Measurements from ENCODE around the gene ERCC1. TPM values are rescaled to one million over a fixed set of nuclear protein-coding genes. Genes with fewer than 3 reads are reported as not detected.

ERCC1 gene
- polyA plus RNA-seq (2012; ENCODE audit: low read depth, missing spikeins) = 37.4 TPM

- TF ChIP-seq POLR2AphosphoS5 (IDR thresholded peaks at IDR 0.05; ENCODE audit: low read depth, low read length) (peak; percentile 77), POLR2A (IDR thresholded peaks at IDR 0.05; ENCODE audit: low read depth, low read length) (peak; percentile 57), TAF1 (IDR thresholded peaks at IDR 0.05; ENCODE audit: low read depth, low read length) (peak; percentile 70), SPI1 (IDR thresholded peaks at IDR 0.05; ENCODE audit: low read depth, low read length) (no peak), POU2F2 (IDR thresholded peaks at IDR 0.05; ENCODE audit: low read depth, low read length) (no peak; the same call in 1 of the 2 replicates), PAX5 (IDR thresholded peaks at IDR 0.05; ENCODE audit: insufficient read depth, low read length, severe bottlenecking) (no peak)
- DNase-seq (ENCODE audit: insufficient read length, low spot score) = peak; percentile 91
- peak; percentile 97 for FAIRE-seq
Measured at GRCh38 chr19:45423589-45424190, at the start of gene ERCC1. ERCC1 (minus strand) TSS chr19:45423917; CDS start chr19:45423374, 543 bp downstream.

DNA sequence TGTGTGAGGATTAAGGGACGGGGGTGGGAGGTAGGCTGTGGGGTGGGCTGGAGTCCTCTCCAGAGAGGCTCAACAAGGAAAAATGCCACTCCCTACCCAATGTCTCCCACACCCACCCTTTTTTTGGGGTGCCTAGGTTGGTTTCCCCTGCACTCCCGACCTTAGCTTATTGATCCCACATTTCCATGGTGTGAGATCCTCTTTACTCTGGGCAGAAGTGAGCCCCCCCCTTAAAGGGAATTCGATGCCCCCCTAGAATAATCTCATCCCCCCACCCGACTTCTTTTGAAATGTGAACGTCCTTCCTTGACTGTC is 49.6 kb upstream of the ERCC1 start:
- DNase-seq (ENCODE audit: insufficient read length, low spot score) = no peak
- TF ChIP-seq POLR2AphosphoS5 (IDR thresholded peaks at IDR 0.05; ENCODE audit: low read depth, low read length) = no peak
- no peak for FAIRE-seq

DNA sequence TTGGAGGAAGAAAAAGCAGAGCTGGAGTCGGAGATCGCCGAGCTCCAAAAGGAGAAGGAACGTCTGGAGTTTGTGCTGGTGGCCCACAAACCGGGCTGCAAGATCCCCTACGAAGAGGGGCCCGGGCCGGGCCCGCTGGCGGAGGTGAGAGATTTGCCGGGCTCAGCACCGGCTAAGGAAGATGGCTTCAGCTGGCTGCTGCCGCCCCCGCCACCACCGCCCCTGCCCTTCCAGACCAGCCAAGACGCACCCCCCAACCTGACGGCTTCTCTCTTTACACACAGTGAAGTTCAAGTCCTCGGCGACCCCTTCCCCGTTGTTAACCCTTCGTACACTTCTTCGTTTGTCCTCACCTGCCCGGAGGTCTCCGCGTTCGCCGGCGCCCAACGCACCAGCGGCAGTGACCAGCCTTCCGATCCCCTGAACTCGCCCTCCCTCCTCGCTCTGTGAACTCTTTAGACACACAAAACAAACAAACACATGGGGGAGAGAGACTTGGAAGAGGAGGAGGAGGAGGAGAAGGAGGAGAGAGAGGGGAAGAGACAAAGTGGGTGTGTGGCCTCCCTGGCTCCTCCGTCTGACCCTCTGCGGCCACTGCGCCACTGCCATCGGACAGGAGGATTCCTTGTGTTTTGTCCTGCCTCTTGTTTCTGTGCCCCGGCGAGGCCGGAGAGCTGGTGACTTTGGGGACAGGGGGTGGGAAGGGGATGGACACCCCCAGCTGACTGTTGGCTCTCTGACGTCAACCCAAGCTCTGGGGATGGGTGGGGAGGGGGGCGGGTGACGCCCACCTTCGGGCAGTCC is 49.0 kb upstream of the ERCC1 start:
- FAIRE-seq = no peak
- TF ChIP-seq POU2F2 (IDR thresholded peaks at IDR 0.05; ENCODE audit: low read depth, low read length) = no peak
- DNase-seq (ENCODE audit: insufficient read length, low spot score) = no peak

- TF ChIP-seq POLR2AphosphoS5 (IDR thresholded peaks at IDR 0.05; ENCODE audit: low read depth, low read length) = no peak
- no peak for TF ChIP-seq TAF1 (IDR thresholded peaks at IDR 0.05; ENCODE audit: low read depth, low read length)
- no peak for TF ChIP-seq POU2F2 (IDR thresholded peaks at IDR 0.05; ENCODE audit: low read depth, low read length)
- no peak for TF ChIP-seq SPI1 (IDR thresholded peaks at IDR 0.05; ENCODE audit: low read depth, low read length)
- no peak for TF ChIP-seq POLR2A (IDR thresholded peaks at IDR 0.05; ENCODE audit: low read depth, low read length)
- TF ChIP-seq PAX5 (IDR thresholded peaks at IDR 0.05; ENCODE audit: insufficient read depth, low read length, severe bottlenecking) = no peak
- FAIRE-seq (no peak), DNase-seq (ENCODE audit: insufficient read length, low spot score) (no peak)
Measured at GRCh38 chr19:45471931-45472562, 48.3 kb upstream of the ERCC1 start.

- no peak for TF ChIP-seq TAF1 (IDR thresholded peaks at IDR 0.05; ENCODE audit: low read depth, low read length)
- FAIRE-seq (no peak), DNase-seq (ENCODE audit: insufficient read length, low spot score) (no peak)
Measured at GRCh38 chr19:45471111-45471930, 47.6 kb upstream of the ERCC1 start.

DNA sequence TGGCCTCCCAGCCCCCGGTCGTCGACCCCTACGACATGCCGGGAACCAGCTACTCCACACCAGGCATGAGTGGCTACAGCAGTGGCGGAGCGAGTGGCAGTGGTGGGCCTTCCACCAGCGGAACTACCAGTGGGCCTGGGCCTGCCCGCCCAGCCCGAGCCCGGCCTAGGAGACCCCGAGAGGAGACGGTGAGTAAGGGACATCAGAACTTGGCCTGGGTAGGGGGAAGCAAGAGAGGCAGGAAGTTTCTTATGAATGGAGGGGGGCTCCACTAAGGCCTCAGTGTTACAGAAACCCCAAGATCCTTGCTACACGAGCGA is 47.0 kb upstream of the ERCC1 start:
- TF ChIP-seq SPI1 (IDR thresholded peaks at IDR 0.05; ENCODE audit: low read depth, low read length) (no peak), POU2F2 (IDR thresholded peaks at IDR 0.05; ENCODE audit: low read depth, low read length) (no peak), PAX5 (IDR thresholded peaks at IDR 0.05; ENCODE audit: insufficient read depth, low read length, severe bottlenecking) (no peak), POLR2AphosphoS5 (IDR thresholded peaks at IDR 0.05; ENCODE audit: low read depth, low read length) (no peak)
- DNase-seq (ENCODE audit: insufficient read length, low spot score) (no peak), FAIRE-seq (no peak)

DNA sequence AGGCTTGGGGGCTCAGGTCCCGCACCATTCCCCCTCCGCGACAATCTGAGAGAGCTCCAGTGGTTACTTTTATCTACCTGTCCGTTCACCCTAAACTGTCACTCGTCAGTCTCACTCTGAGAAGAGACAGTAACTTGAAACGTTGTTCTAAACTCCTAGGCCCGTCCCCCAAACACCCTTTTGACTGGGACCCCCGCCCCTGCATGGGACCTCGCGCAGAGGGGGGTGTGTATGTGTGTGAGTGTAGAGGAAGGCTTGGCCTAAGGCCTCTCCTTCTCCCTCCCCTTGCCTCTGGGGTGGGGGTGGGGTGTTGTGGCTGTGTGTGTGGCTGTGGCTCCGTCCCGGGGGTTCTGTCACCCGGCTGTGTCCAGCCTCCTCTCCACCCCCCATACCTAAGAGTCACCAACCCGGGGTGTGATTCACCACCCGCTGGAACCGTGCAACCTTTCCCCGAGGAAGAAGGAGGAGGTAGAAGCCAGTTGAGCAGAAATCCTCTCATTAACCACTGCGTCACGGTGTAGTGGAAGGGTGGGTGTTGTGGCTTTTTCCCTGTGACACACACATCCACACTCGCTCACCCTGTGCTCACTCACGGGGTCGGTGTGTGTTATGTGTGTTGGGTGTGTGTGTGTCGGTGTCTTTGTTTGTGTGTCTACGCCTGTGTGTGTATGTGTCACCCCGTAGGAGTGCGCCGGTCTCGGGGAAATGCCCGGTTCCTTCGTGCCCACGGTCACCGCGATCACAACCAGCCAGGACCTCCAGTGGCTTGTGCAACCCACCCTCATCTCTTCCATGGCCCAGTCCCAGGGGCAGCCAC is 46.4 kb upstream of the ERCC1 start:
- TF ChIP-seq SPI1 (IDR thresholded peaks at IDR 0.05; ENCODE audit: low read depth, low read length) (no peak), POLR2A (IDR thresholded peaks at IDR 0.05; ENCODE audit: low read depth, low read length) (no peak), POLR2AphosphoS5 (IDR thresholded peaks at IDR 0.05; ENCODE audit: low read depth, low read length) (no peak), POU2F2 (IDR thresholded peaks at IDR 0.05; ENCODE audit: low read depth, low read length) (0 out of 2 replicates have a peak, but pooled peaks have one; percentile 13)
- DNase-seq (ENCODE audit: insufficient read length, low spot score) (no peak), FAIRE-seq (no peak)

GRCh38 chr19:45469132-45469944 is 45.6 kb upstream of the ERCC1 start:
- peak; percentile 92 for DNase-seq (ENCODE audit: insufficient read length, low spot score)
- FAIRE-seq = peak; percentile 100
- TF ChIP-seq TAF1 (IDR thresholded peaks at IDR 0.05; ENCODE audit: low read depth, low read length) (no peak), SPI1 (IDR thresholded peaks at IDR 0.05; ENCODE audit: low read depth, low read length) (no peak), POLR2AphosphoS5 (IDR thresholded peaks at IDR 0.05; ENCODE audit: low read depth, low read length) (no peak), PAX5 (IDR thresholded peaks at IDR 0.05; ENCODE audit: insufficient read depth, low read length, severe bottlenecking) (no peak), POLR2A (IDR thresholded peaks at IDR 0.05; ENCODE audit: low read depth, low read length) (peak; percentile 60)

DNA sequence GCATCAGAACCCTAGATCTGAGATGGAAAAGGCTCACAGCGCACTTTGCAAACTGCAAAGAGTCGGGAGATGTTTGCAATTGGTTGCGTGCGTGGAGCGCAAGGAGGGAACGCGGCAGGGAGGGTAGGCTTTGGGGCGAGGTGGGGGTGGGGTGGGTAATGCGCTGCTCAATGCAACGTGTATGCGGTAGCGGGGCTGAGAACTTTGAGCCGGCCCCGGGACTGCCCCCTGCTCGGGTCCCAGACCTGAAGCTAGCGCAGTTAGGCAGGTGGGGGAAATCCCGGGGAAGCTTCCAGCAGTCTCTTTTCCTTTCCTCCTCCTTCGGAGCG is 45.0 kb upstream of the ERCC1 start:
- no peak for DNase-seq (ENCODE audit: insufficient read length, low spot score)
- no peak for FAIRE-seq
- TF ChIP-seq PAX5 (IDR thresholded peaks at IDR 0.05; ENCODE audit: insufficient read depth, low read length, severe bottlenecking) (no peak), POLR2A (IDR thresholded peaks at IDR 0.05; ENCODE audit: low read depth, low read length) (no peak), TAF1 (IDR thresholded peaks at IDR 0.05; ENCODE audit: low read depth, low read length) (0 out of 2 replicates have a peak, but pooled peaks have one; percentile 12), POLR2AphosphoS5 (IDR thresholded peaks at IDR 0.05; ENCODE audit: low read depth, low read length) (no peak), SPI1 (IDR thresholded peaks at IDR 0.05; ENCODE audit: low read depth, low read length) (no peak), POU2F2 (IDR thresholded peaks at IDR 0.05; ENCODE audit: low read depth, low read length) (no peak)
